ENCODE results near the gene DAZL. TPM values are rescaled to one million over a fixed set of nuclear protein-coding genes. Genes with fewer than 3 reads are reported as not detected.
A peak's percentile ranks its signal among the peaks of the same experiment; 100 is the strongest.

DAZL gene
- total RNA-seq, 2 donors from 2014 or later: not detected

DNA sequence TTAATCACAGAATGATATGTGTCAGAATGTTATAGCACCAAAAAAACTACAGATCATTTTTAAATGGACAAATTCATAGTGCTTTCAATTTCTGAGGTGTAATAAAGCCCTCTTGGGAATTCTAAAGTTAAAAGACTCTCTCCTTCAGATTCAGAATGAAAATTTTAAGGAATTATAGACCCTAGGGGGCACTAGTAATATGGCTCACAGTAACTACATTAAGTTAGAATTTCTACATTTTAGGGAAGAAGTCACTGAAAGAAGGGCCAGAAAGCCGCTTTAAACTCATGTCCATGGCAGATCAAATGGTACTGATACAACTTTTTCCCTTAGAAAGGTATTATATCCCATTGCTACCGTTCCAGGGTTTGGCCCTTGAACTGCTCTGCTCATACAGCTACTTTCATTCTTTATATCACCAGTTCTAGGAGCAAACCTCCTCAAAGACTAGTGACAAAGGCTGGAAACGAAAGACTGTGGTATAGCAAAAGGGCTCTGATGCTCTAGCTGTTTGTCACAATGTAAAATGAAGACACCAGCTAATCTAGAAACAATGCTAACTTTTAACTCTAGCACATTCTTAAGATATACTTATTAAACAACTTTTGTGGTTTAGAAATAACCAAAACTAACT is 18.1 kb downstream of the DAZL start:
- Mint-ChIP-seq H3K9me3 (no peaks in the 10 kb centered on the region), H3K4me1 (no peaks in the 10 kb centered on the region), H3K36me3 (ENCODE audit: low read depth) (no peaks in the 10 kb centered on the region), H3K27me3 (ENCODE audit: insufficient read depth) (no peaks in the 10 kb centered on the region), H3K4me3 (no peak overlapping the region), H3K27ac (no peak overlapping the region)
- H3K36me3 ChIP-seq (ENCODE audit: control insufficient read depth, insufficient read depth, low read length): no peaks in the 10 kb centered on the region
- DNase-seq: no peak
- no peaks in the 10 kb centered on the region for H3K4me1 ChIP-seq (ENCODE audit: control insufficient read depth, insufficient read depth, low read length)
- peak; percentile 41 for TF ChIP-seq CTCF (conservative IDR thresholded peaks at IDR 0.05)
- 78 to 80% methylated on average over 1 to 3 of the region's 3 CpGs for WGBS, 2 experiments (ENCODE audit: insufficient coverage in 1 of 2, insufficient read length in 1 of 2)
- H3K4me3 ChIP-seq (ENCODE audit: low read length): no peak overlapping the region
- H3K9me3 ChIP-seq (ENCODE audit: control insufficient read depth, low read length): no peaks in the 10 kb centered on the region
- H3K27ac ChIP-seq (ENCODE audit: low read depth, low read length): no peak overlapping the region
- H3K9ac ChIP-seq (ENCODE audit: extremely low read depth, low read length, poor library complexity, severe bottlenecking): no peak overlapping the region
- no peaks in the 10 kb centered on the region for H3K27me3 ChIP-seq (ENCODE audit: control insufficient read depth, insufficient read depth, low read length, poor library complexity, severe bottlenecking)

- Mint-ChIP-seq H3K36me3 (ENCODE audit: low read depth) (no peaks in the 10 kb centered on the region), H3K4me3 (no peak overlapping the region), H3K9me3 (no peaks in the 10 kb centered on the region), H3K27ac (no peak overlapping the region), H3K27me3 (ENCODE audit: insufficient read depth) (no peaks in the 10 kb centered on the region), H3K4me1 (no peaks in the 10 kb centered on the region)
- no peak for TF ChIP-seq CTCF (conservative IDR thresholded peaks at IDR 0.05)
- no peak for DNase-seq
- 91 to 96% methylated on average over 1 to 2 of the region's 2 CpGs for WGBS, 2 experiments (ENCODE audit: insufficient coverage in 1 of 2, insufficient read length in 1 of 2)
- no peaks in the 10 kb centered on the region for H3K4me1 ChIP-seq (ENCODE audit: control insufficient read depth, insufficient read depth, low read length)
- no peak overlapping the region for H3K9ac ChIP-seq (ENCODE audit: extremely low read depth, low read length, poor library complexity, severe bottlenecking)
- no peaks in the 10 kb centered on the region for H3K27me3 ChIP-seq (ENCODE audit: control insufficient read depth, insufficient read depth, low read length, poor library complexity, severe bottlenecking)
- H3K27ac ChIP-seq (ENCODE audit: low read depth, low read length): no peak overlapping the region
- no peak overlapping the region for H3K4me3 ChIP-seq (ENCODE audit: low read length)
- no peaks in the 10 kb centered on the region for H3K9me3 ChIP-seq (ENCODE audit: control insufficient read depth, low read length)
- H3K36me3 ChIP-seq (ENCODE audit: control insufficient read depth, insufficient read depth, low read length): no peaks in the 10 kb centered on the region
Measured at GRCh38 chr3:16584880-16585279, 20.3 kb downstream of the DAZL start.

DNA sequence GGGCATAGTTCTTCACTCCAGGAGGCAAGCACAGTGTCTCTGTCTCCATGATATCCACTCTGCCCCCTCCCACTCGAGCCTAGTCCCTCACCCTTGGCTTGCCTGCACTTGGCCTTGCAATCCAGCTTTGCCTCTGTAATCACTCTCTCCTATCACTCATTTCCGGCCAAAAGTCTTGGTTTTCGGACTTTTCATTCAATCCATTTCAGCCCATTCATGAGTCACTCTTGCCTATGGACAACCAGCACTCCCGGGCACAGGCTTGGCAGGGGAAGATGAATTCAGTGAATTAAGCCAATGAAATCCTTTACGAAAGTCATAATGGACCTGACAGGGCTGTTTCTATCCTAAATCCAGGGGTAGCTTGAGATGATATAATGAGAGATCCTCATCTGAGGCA is 21.7 kb downstream of the DAZL start:
- H3K4me3 ChIP-seq (ENCODE audit: low read length): no peak overlapping the region
- no peaks in the 10 kb centered on the region for H3K9me3 ChIP-seq (ENCODE audit: control insufficient read depth, low read length)
- H3K9me3 Mint-ChIP-seq: no peaks in the 10 kb centered on the region
- H3K4me3 Mint-ChIP-seq: no peak overlapping the region
- no peaks in the 10 kb centered on the region for H3K27me3 ChIP-seq (ENCODE audit: control insufficient read depth, insufficient read depth, low read length, poor library complexity, severe bottlenecking)
- H3K4me1 ChIP-seq (ENCODE audit: control insufficient read depth, insufficient read depth, low read length): no peaks in the 10 kb centered on the region
- WGBS, 2 experiments (ENCODE audit: insufficient coverage in 1 of 2, insufficient read length in 1 of 2): 91 to 92% methylated on average over 3 to 5 of the region's 5 CpGs
- no peaks in the 10 kb centered on the region for H3K27me3 Mint-ChIP-seq (ENCODE audit: insufficient read depth)
- no peak for DNase-seq
- H3K36me3 ChIP-seq (ENCODE audit: control insufficient read depth, insufficient read depth, low read length): no peaks in the 10 kb centered on the region
- no peaks in the 10 kb centered on the region for H3K36me3 Mint-ChIP-seq (ENCODE audit: low read depth)
- no peak overlapping the region for H3K9ac ChIP-seq (ENCODE audit: extremely low read depth, low read length, poor library complexity, severe bottlenecking)
- H3K27ac ChIP-seq (ENCODE audit: low read depth, low read length): no peak overlapping the region
- H3K4me1 Mint-ChIP-seq: no peaks in the 10 kb centered on the region
- no peak overlapping the region for H3K27ac Mint-ChIP-seq
- no peak for TF ChIP-seq CTCF (conservative IDR thresholded peaks at IDR 0.05)
